ENCODE data around the gene HPN. TPM values are rescaled to one million over a fixed set of nuclear protein-coding genes. Genes with fewer than 3 reads are reported as not detected.
A peak's percentile ranks its signal among the peaks of the same experiment; 100 is the strongest.
"Not testable (repeated sequence)": the region's sequence is repeated elsewhere in the genome, so short reads cannot be mapped to it uniquely, and the experiment has no call there.

Gene HPN
- total and polyA plus RNA-seq, 7 donors = 1.6 to 17.7 (median 5.2) TPM

DNA sequence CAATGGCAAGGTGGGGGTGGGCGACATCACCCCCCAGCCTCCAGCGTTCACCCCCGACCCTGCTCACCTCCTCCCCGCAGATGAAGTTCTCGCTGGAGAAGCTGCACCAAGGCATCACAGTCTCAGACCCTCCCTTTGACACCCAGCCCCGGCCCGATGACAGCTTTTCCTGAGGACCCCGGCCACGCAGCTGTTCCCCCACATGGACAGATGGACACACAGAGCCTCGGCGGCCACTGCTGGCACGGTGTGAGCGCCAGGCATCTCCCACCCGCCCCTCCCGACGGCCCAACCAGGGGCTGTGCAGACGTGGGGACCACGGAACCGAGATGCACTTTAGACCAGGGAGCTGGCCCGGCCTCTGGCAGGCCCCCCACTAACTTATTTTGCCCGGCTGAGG, 15.6 kb upstream of the HPN start:
- peaks cover 26% of the 10 kb centered on the region for H3K4me1 ChIP-seq
- no peak overlapping the region for H3K4me3 ChIP-seq

DNA sequence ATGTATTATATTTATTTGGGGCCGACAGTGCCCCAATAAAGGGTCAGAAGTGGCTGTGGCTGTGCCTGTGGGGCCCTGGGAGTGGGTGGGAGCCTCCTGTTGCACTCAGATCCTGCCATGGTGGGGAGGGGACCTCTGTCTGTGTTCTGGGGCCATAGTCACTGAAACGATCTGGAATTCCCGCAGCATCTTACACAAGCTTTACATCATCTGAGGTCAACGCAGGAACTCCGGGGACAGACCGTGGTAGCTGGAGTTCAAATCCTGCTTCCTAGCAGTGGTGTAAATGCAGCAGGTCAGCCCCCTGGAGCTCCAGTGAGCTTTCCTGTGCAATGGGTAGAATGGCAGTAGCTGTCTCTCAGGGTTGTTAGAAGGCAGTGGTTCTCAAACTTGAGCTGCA, 15.1 kb upstream of the HPN start:
- H3K4me3 ChIP-seq = no peak overlapping the region
- H3K36me3 ChIP-seq (ENCODE audit: insufficient read depth in 1 of 2, low read depth in 1 of 2) = peaks cover 2 to 65% of the 10 kb centered on the region in 2 donors
- H3K4me1 ChIP-seq = peaks cover 26% of the 10 kb centered on the region
- ATAC-seq (no peak), DNase-seq (no peak)
- no peaks in the 10 kb centered on the region for H3K9me3 ChIP-seq
- no peaks in the 10 kb centered on the region for H3K27me3 ChIP-seq (ENCODE audit: insufficient read depth in 3 of 3, low read length in 2 of 3)
- TF ChIP-seq CTCF (IDR thresholded peaks at IDR 0.05) = no peak
- no peak overlapping the region for H3K27ac ChIP-seq
- intact Hi-C loops (cut with DNase I) = no loop called here
- WGBS, 3 donors = 77 to 85% (median 85%) methylated on average over 6 of the region's 6 CpGs

More for the DNA sequence above, 15.6 kb upstream of the HPN start:
- ATAC-seq (no peak), DNase-seq (no peak)
- Histone ChIP-seq H3K27me3 (ENCODE audit: insufficient read depth in 3 of 3, low read length in 2 of 3) (no peaks in the 10 kb centered on the region), H3K27ac (no peak overlapping the region), H3K9me3 (no peaks in the 10 kb centered on the region), H3K36me3 (ENCODE audit: insufficient read depth in 1 of 2, low read depth in 1 of 2) (peaks cover 2 to 70% of the 10 kb centered on the region in 2 donors)
- 77 to 85% (median 82%) methylated on average over 18 to 21 of the region's 21 CpGs for WGBS, 3 donors
- TF ChIP-seq CTCF (IDR thresholded peaks at IDR 0.05) = no peak
- intact Hi-C loops (cut with DNase I) = no loop called here

- no peaks in the 10 kb centered on the region for H3K9me3 ChIP-seq
- TF ChIP-seq CTCF (IDR thresholded peaks at IDR 0.05) = no peak
- H3K27me3 ChIP-seq (ENCODE audit: insufficient read depth in 3 of 3, low read length in 2 of 3) = no peaks in the 10 kb centered on the region
- peaks cover 26% of the 10 kb centered on the region for H3K4me1 ChIP-seq
- peaks cover 2 to 59% of the 10 kb centered on the region in 2 donors for H3K36me3 ChIP-seq (ENCODE audit: insufficient read depth in 1 of 2, low read depth in 1 of 2)
- no peak overlapping the region for H3K4me3 ChIP-seq
- H3K27ac ChIP-seq = peak overlapping the region; percentile 65
- no peak for ATAC-seq
- intact Hi-C loops (cut with DNase I) = no loop called here
- no peak for DNase-seq
- 89 to 94% (median 90%) methylated on average over 8 of the region's 8 CpGs for WGBS, 3 donors
Observed at GRCh38 chr19:35027009-35027408, 14.5 kb upstream of the HPN start.

DNA sequence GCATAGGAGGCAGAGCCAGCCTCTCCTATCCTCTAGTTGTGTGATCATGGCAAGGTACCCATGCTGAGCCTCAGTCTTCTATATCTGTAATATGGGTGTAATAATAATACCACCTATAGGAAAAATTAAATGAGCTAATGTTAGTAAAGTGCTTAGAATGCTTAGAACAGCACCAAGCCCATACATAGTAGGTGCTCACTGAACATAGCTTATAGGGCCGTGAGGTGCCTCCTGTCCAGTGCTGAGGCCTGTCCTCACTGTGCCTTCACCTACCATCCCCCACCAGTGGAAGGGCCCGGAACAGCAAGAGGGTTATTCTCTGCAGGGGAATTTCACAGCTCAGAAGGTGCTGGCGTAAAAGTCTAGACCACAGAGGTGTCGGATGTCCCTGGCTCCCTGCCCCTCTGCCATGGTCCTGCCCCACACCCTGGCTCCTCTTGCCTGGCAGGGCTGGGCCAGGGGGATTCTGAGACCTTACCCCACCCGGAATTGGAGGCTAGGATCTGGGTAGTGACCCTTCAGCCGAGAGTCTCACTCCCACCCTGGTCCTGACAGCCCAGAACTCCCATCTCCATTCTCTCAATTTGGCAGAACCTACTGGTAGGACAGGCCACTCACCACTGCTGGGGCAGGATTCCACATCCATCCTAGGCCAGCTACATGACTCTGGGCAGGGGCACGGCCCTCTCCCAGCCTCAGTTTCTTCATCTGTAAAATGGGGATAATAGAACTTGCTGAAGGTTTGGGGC, 13.5 kb upstream of the HPN start:
- 24 to 39% (median 33%) methylated on average over 7 of the region's 7 CpGs for WGBS, 3 donors
- H3K4me1 ChIP-seq = peaks cover 33% of the 10 kb centered on the region
- DNase-seq (peak; percentile 80 to 91), ATAC-seq (peak; percentile 74 to 84 (median 81))
- no peak for TF ChIP-seq CTCF (IDR thresholded peaks at IDR 0.05)
- H3K36me3 ChIP-seq (ENCODE audit: insufficient read depth in 1 of 2, low read depth in 1 of 2) = peaks cover 2 to 54% of the 10 kb centered on the region in 2 donors
- H3K27ac ChIP-seq = peak overlapping the region; percentile 65
- H3K27me3 ChIP-seq (ENCODE audit: insufficient read depth in 3 of 3, low read length in 2 of 3) = no peaks in the 10 kb centered on the region
- no peak overlapping the region for H3K4me3 ChIP-seq
- no peaks in the 10 kb centered on the region for H3K9me3 ChIP-seq
- intact Hi-C loops (cut with DNase I) = no loop called here

- H3K27me3 ChIP-seq (ENCODE audit: insufficient read depth in 3 of 3, low read length in 2 of 3); intact Hi-C loops (cut with DNase I); ATAC-seq; H3K9me3 ChIP-seq; H3K4me3 ChIP-seq; DNase-seq: not testable (repeated sequence)
- peaks cover 39% of the 10 kb centered on the region for H3K4me1 ChIP-seq
- 88 to 100% (median 97%) methylated on average over 3 of the region's 3 CpGs for WGBS, 3 donors
- H3K36me3 ChIP-seq (ENCODE audit: insufficient read depth in 1 of 2, low read depth in 1 of 2) = peaks cover 2 to 52% of the 10 kb centered on the region in 2 donors
- peak overlapping the region; percentile 65 for H3K27ac ChIP-seq
Observed at GRCh38 chr19:35028600-35028885, 13.0 kb upstream of the HPN start.

GRCh38 chr19:35029275-35029736, 12.2 kb upstream of the HPN start:
- H3K27me3 ChIP-seq (ENCODE audit: insufficient read depth in 3 of 3, low read length in 2 of 3); intact Hi-C loops (cut with DNase I); DNase-seq; H3K9me3 ChIP-seq; ATAC-seq; H3K4me3 ChIP-seq: not testable (repeated sequence)
- Histone ChIP-seq H3K27ac (peak overlapping the region; percentile 81), H3K36me3 (ENCODE audit: insufficient read depth in 1 of 2, low read depth in 1 of 2) (peaks cover 2 to 52% of the 10 kb centered on the region in 2 donors), H3K4me1 (peaks cover 46% of the 10 kb centered on the region)
- 64 to 78% (median 65%) methylated on average over 11 of the region's 11 CpGs for WGBS, 3 donors
